IPS-NIHi7 (cell line): ENCODE data around the gene POLH.
"Not testable (repeated sequence)": the region's sequence is repeated elsewhere in the genome, so short reads cannot be mapped to it uniquely, and the experiment has no call there.

Experiments used
- DNase-seq: peaks from one replicate; pipeline ENCODE4 v3.0.0; 2012; ENCODE audit warnings: mixed read lengths; ENCODE audit errors: extremely low spot score

The POLH gene

GRCh38 chr6:43630980-43631619 is 55.1 kb downstream of the POLH start:
- no peak for DNase-seq

GRCh38 chr6:43633002-43633401 is 57.0 kb downstream of the POLH start:
- DNase-seq: not testable (repeated sequence)

GRCh38 chr6:43634702-43635303 is 58.8 kb downstream of the POLH start:
- no peak for DNase-seq

GRCh38 chr6:43635387-43636307 is 59.7 kb downstream of the POLH start, which contains the start of gene MAD2L1BP:
TSS of gene MAD2L1BP (plus strand) at chr6:43635840. CDS start at chr6:43635876, 36 bp downstream.
- peak; percentile 75 for DNase-seq

- no peak for DNase-seq
These were observed 60.3 kb downstream of the POLH start for GRCh38 chr6:43636308-43636659.

- DNase-seq: no peak
These were observed 64.2 kb downstream of the POLH start for GRCh38 chr6:43639984-43640800.

- DNase-seq: peak; percentile 95
These were observed 69.1 kb downstream of the POLH start, which contains the start of gene RSPH9 for GRCh38 chr6:43644940-43645612. TSS of gene RSPH9 (plus strand) at chr6:43645036. CDS start at chr6:43645099, 63 bp downstream.

- no peak for DNase-seq
These were observed 69.6 kb downstream of the POLH start for GRCh38 chr6:43645613-43645964.

GRCh38 chr6:43647613-43648012 is 71.6 kb downstream of the POLH start:
- DNase-seq: no peak

- DNase-seq: no peak
These were observed 72.3 kb downstream of the POLH start for GRCh38 chr6:43648248-43648647.

- DNase-seq: not testable (repeated sequence)
These were observed 76.8 kb downstream of the POLH start for GRCh38 chr6:43652822-43653221.

- no peak for DNase-seq
These were observed 81.3 kb downstream of the POLH start for GRCh38 chr6:43657221-43657802.

GRCh38 chr6:43658161-43658560 is 82.2 kb downstream of the POLH start:
- no peak for DNase-seq

GRCh38 chr6:43662948-43663347 is 87.0 kb downstream of the POLH start:
- DNase-seq: not testable (repeated sequence)
